ENCODE results near the gene CXCR2. TPM values are rescaled to one million over a fixed set of nuclear protein-coding genes. Genes with fewer than 3 reads are reported as not detected.

The CXCR2 gene
- total and polyA plus RNA-seq, 2 of the 8 experiments (the other 6 are each of a cell fraction or from before 2014, with no cell fraction given) = 1.4 to 1.6 TPM

DNA sequence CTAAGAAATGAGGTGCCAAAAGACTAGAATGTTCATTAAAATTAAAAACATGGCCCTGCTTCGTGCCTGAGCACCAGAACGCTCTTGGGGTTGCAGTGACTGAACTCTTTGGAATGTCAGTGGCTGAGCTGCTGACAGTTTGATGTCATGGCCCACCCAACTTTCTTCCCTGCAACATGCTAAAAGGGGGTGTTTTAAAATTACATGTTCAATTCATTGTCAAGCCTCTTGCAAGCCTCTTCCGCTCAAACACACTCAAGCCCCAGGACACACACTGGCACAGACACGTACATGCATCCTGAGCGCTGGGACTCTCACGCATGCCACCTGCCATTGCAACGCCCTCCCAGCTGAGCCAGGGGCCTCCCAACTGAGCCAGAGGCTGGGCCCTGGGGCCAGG, 44.1 kb upstream of the CXCR2 start:
- Histone ChIP-seq H3K23me2 (ENCODE audit: low read depth, low read length) (peaks cover 5% of the 10 kb centered on the region), H3K4me2 (ENCODE audit: insufficient read depth in 1 of 2, low read depth in 2 of 2, low read length in 2 of 2) (no peak overlapping the region), H3K23ac (ENCODE audit: insufficient read length) (no peak overlapping the region), H3K18ac (ENCODE audit: extremely low read depth, low read length) (no peak overlapping the region), H4K5ac (ENCODE audit: insufficient read length, low read depth, low read length) (no peak overlapping the region), H3K27me3 (replicated peaks in 1 of 4; ENCODE audit: control insufficient read depth in 3 of 4, extremely low read depth in 1 of 4, insufficient read depth in 3 of 4, low read length in 3 of 4) (no peaks in the 10 kb centered on the region), H3K27ac (ENCODE audit: low read depth, low read length) (no peak overlapping the region), H2AFZ (ENCODE audit: low read length) (no peak overlapping the region), H3K9ac (replicated peaks in 1 of 4; ENCODE audit: extremely low read depth in 1 of 4, low read depth in 3 of 4, low read length in 3 of 4) (no peak overlapping the region), H3K9me3 (ENCODE audit: insufficient read depth in 2 of 2, low read depth in 1 of 2, low read length in 1 of 2) (no peaks in the 10 kb centered on the region), H4K20me1 (replicated peaks in 1 of 2; ENCODE audit: control insufficient read depth in 1 of 2, insufficient read depth in 2 of 2, low read length in 2 of 2) (peaks cover 0 to 4% of the 10 kb centered on the region in 2 experiments), H2BK120ac (replicated peaks; ENCODE audit: low read depth, low read length) (no peak overlapping the region), H3K36me3 (ENCODE audit: control insufficient read depth in 2 of 4, insufficient read depth in 4 of 4, low read length in 3 of 4) (no peaks in the 10 kb centered on the region), H4K8ac (ENCODE audit: extremely low read depth, insufficient read depth, low read length) (no peak overlapping the region), H3K79me2 (ENCODE audit: control insufficient read depth in 1 of 2, insufficient read depth in 2 of 2, low read length in 2 of 2) (no peaks in the 10 kb centered on the region), H3K14ac (ENCODE audit: insufficient read length) (no peak overlapping the region), H4K91ac (replicated peaks; ENCODE audit: insufficient read length, low read length) (no peak overlapping the region), H3K79me1 (ENCODE audit: low read depth, low read length) (no peaks in the 10 kb centered on the region), H2BK20ac (ENCODE audit: low read length) (no peak overlapping the region), H2BK12ac (ENCODE audit: low read depth, low read length) (no peak overlapping the region), H3K56ac (replicated peaks; ENCODE audit: insufficient read length, low read depth, low read length) (no peak overlapping the region), H2BK5ac (ENCODE audit: low read depth, low read length) (no peak overlapping the region), H3K4me1 (replicated peaks in 1 of 4; ENCODE audit: control insufficient read depth in 3 of 4, insufficient read depth in 4 of 4, low read length in 3 of 4) (no peaks in the 10 kb centered on the region), H2BK15ac (ENCODE audit: low read length) (no peak overlapping the region), H3K4ac (replicated peaks; ENCODE audit: insufficient read length, low read depth, low read length) (no peak overlapping the region), H3K4me3 (ENCODE audit: extremely low read depth in 1 of 4, insufficient read depth in 2 of 4, low read depth in 3 of 4, low read length in 4 of 4) (no peak overlapping the region), H2AK5ac (ENCODE audit: low read depth, low read length) (no peak overlapping the region)
- FAIRE-seq (no peak), DNase-seq (ENCODE audit: low read depth in 1 of 2, low spot score in 2 of 2) (no peak)
- ChIA-PET POLR2A (ENCODE audit: partially characterized antibody) (interaction anchor here (1.4 kb wide), 1 partner anchor 11 kb away, joined by 3 read pairs; no protein-coding TSS in a partner anchor), CTCF (ENCODE audit: partially characterized antibody) (interaction anchor here (1.4 to 1.8 kb wide), 3 partner anchors 9 to 14 kb away, joined by 6 to 10 read pairs (median 6); partner anchors contain the start of gene RUFY4)
- WGBS, 2 experiments (ENCODE audit: extremely low coverage in 1 of 2, insufficient coverage in 1 of 2, insufficient read length in 1 of 2, insufficient replicate concordance in 2 of 2, low coverage in 1 of 2, low lambda C conversion rate in 2 of 2, missing lambda C conversion rate in 1 of 2) = 85% methylated on average over 7 of the region's 7 CpGs; no CpG with 5 or more reads in 1 of the 2 experiments
- TF ChIP-seq MAFK (IDR thresholded peaks at IDR 0.05; ENCODE audit: low read depth, low read length) (no peak), YY1 (IDR thresholded peaks at IDR 0.05; ENCODE audit: low read depth, low read length) (no peak), CREB1 (IDR thresholded peaks at IDR 0.05) (no peak), TAF7 (optimal IDR thresholded peaks at IDR 0.05; ENCODE audit: borderline replicate concordance, low read depth, low read length) (no peak)
